Esophagus muscularis mucosa (tissue), 4 donors: ENCODE measurements around the gene TPK1.

Source experiments
- CTCF ChIP-seq, 3 experiments: fragments of 200-600 bp in 2 of 3; fragments of 450-650 bp in 1 of 3; sonication (generic) in 2 of 3; IDR thresholded peaks; one replicate each; pipeline ENCODE4 v1.5.1; 2017 to 2019; ENCODE audit warnings: antibody characterized with exemption in 3 of 3, mild to moderate bottlenecking in 2 of 3, moderate library complexity in 1 of 3
- EP300 ChIP-seq: sonication (generic); formaldehyde crosslinking; IDR thresholded peaks from one replicate; pipeline ENCODE4 v1.6.1; 2017; ENCODE audit warnings: antibody characterized with exemption
- POLR2A ChIP-seq: fragments of 450-650 bp; IDR thresholded peaks from one replicate; pipeline ENCODE4 v1.6.1; 2017; ENCODE audit warnings: antibody characterized with exemption, moderate library complexity, mild to moderate bottlenecking, low read depth
- POLR2AphosphoS5 ChIP-seq, 2 donors: sonication (generic); formaldehyde crosslinking; IDR thresholded peaks; one replicate each; pipeline ENCODE4 v1.6.1; 2017; ENCODE audit warnings: antibody characterized with exemption in 2 of 2

GRCh38 chr7:144814299-144814698 is 21.6 kb downstream of the TPK1 start:
- TF ChIP-seq CTCF (IDR thresholded peaks at IDR 0.05) (no peak), EP300 (no peak), POLR2A (no peak), POLR2AphosphoS5 (IDR thresholded peaks at IDR 0.05) (no peak)
